K562 (cell line): ENCODE measurements around the gene ZFP69. TPM values are rescaled to one million over a fixed set of nuclear protein-coding genes. Genes with fewer than 3 reads are reported as not detected.

Experiments used
- CCAR2 ChIP-seq: fragments of 200-400 bp; formaldehyde crosslinking; IDR thresholded peaks from 2 replicates; pipeline ENCODE4 v1.6.1; 2017; ENCODE audit warnings: mild to moderate bottlenecking, low read depth, low read length
- ETV1 ChIP-seq: fragments of 450-650 bp; conservative IDR thresholded peaks from 2 replicates; pipeline ENCODE4 v1.6.1; 2016; ENCODE audit warnings: missing genetic modification characterization, control low read depth, low read depth, missing compliant biosample characterization
- ETV5 ChIP-seq: sonication (generic); formaldehyde crosslinking; IDR thresholded peaks from 2 replicates; pipeline ENCODE4 v1.4.0; 2020; ENCODE audit warnings: low read depth, mild to moderate bottlenecking, missing genetic modification reagents
- HDAC2 ChIP-seq: fragments of 450-650 bp; IDR thresholded peaks from 2 replicates; pipeline ENCODE4 v1.6.1; 2016; ENCODE audit warnings: mild to moderate bottlenecking
- MYC ChIP-seq, 2 experiments: fragments of 250-450 bp in 1 of 2; sonication (Bioruptor Pico) in 1 of 2; IDR thresholded peaks; 2 replicates each; pipeline versions ENCODE4 v1.5.1 to v1.6.1; 2012 to 2021; ENCODE audit warnings: low read depth in 2 of 2, borderline replicate concordance in 1 of 2, improper control_type of control experiment in 1 of 2, low read length in 1 of 2, mild to moderate bottlenecking in 1 of 2, moderate library complexity in 1 of 2
- POU5F1 ChIP-seq: fragments of 150-350 bp; IDR thresholded peaks from 2 replicates; pipeline ENCODE4 v1.6.1; 2014; ENCODE audit warnings: borderline replicate concordance, low read length, low read depth, mild to moderate bottlenecking; ENCODE audit not compliant: partially characterized antibody
- ZKSCAN3 ChIP-seq: fragments of 250-450 bp; sonication (Bioruptor Pico); IDR thresholded peaks from 2 replicates; pipeline ENCODE4 v1.4.0; 2020
- ZNF217 ChIP-seq: sonication (generic); formaldehyde crosslinking; IDR thresholded peaks from 2 replicates; pipeline ENCODE4 v1.8.0; 2022; ENCODE audit warnings: mild to moderate bottlenecking, missing genetic modification reagents
- polyA plus RNA-seq, 8 experiments: library from polyadenylated mRNA; depleted of rRNA in 4 of 8; stranded (reverse) in 5 of 8; unstranded in 3 of 8; fragments of >200 nt; fragmentation: Nextera tagmentation in 2 of 8; fragmentation: Illumina TruSeq in 1 of 8; extraction: Ambion mirVana in 2 of 8; extraction: Trizol in 1 of 8; gene quantifications; 2 replicates each; pipeline versions ENCODE4 v1.2.1 to v1.2.3, GENCODE V29; 2011 to 2014; ENCODE audit warnings: inconsistent platforms in 1 of 8, missing spikeins in 1 of 8
- total RNA-seq, 7 experiments: library from RNA; depleted of rRNA in 6 of 7; stranded (reverse); fragments of >200 nt in 6 of 7; fragmentation: Illumina TruSeq in 2 of 7; extraction: Trizol in 2 of 7; gene quantifications; 2 replicates each; pipeline versions ENCODE4 v1.2.1 to v1.2.3, GENCODE V29; 2011 to 2021; ENCODE audit warnings: low replicate concordance in 1 of 7
- TF ChIP-seq, protein P1 (sequence below): fragments of 250-450 bp; sonication (Bioruptor Pico); IDR thresholded peaks from 2 replicates; pipeline ENCODE4 v1.5.1; 2021; ENCODE audit warnings: mild to moderate bottlenecking
- TF ChIP-seq, protein P2 (sequence below): sonication (generic); formaldehyde crosslinking; IDR thresholded peaks from 2 replicates; pipeline ENCODE4 v1.5.0; 2020; ENCODE audit warnings: missing genetic modification reagents
- TF ChIP-seq, protein P3 (sequence below), 3 experiments: fragments of 200-800 bp in 1 of 3; sonication (Bioruptor generic) in 1 of 3; sonication (generic) in 1 of 3; formaldehyde crosslinking in 1 of 3; IDR thresholded peaks; 2 replicates each; pipeline versions ENCODE4 v1.6.1 to v1.8.0; 2016 to 2022; ENCODE audit warnings: mild to moderate bottlenecking in 2 of 3, missing compliant biosample characterization in 2 of 3, missing genetic modification characterization in 2 of 3, missing genetic modification reagents in 1 of 3
- TF ChIP-seq, protein P4 (sequence below): sonication (generic); formaldehyde crosslinking; IDR thresholded peaks from 2 replicates; pipeline ENCODE4 v1.8.0; 2022; ENCODE audit warnings: missing genetic modification reagents, mild to moderate bottlenecking, moderate library complexity, borderline replicate concordance
- TF ChIP-seq, protein P5 (sequence below): fragments of 450-650 bp; IDR thresholded peaks from 2 replicates; pipeline ENCODE4 v1.6.1; 2014; ENCODE audit warnings: low read depth, mild to moderate bottlenecking, moderate library complexity, borderline replicate concordance
- TF ChIP-seq, protein P6 (sequence below): sonication (generic); formaldehyde crosslinking; IDR thresholded peaks from 2 replicates; pipeline ENCODE4 v1.8.1; 2022; ENCODE audit warnings: missing genetic modification reagents

ZFP69 gene
- total and polyA plus RNA-seq, 9 of the 15 experiments (the other 6 are each of a cell fraction or from before 2014, with no cell fraction given) = 2.0 to 8.4 (median 5.7) TPM

DNA sequence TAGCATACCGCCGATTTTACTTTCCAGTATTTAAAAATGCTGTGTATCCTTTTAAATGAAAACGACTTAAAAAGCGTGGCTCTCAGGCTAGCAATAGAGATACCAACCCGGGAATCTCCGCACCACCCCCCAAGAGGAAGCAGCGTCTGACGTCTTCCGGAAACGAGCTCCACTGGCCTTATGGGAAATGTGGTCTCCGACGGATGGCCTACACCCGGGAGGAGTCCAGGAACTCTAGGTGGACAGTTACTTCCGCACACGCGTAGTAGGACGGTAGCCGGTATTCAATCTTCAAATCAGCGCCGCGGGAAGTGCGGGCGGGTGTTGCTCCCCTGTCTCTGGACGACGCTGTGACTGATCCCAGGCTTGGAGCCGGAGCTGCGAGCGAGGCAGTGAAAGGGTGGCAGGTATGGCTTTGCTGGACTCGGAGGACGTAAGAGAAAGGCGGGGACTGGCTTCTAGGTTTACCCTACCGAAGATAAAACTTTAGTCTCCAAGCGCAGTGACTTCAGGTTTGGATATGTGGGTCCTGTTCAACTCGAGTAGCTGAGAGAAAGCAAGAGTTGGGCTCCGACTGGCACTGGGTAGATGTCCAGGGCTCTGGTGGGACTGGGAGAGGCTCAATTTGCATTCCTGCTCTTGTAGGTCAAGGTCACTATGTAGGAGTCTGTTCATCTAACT lies 54.4 kb downstream of the ZFP69 start, which contains the start of gene ZNF684 (continued):
- TF ChIP-seq, protein P1, sequence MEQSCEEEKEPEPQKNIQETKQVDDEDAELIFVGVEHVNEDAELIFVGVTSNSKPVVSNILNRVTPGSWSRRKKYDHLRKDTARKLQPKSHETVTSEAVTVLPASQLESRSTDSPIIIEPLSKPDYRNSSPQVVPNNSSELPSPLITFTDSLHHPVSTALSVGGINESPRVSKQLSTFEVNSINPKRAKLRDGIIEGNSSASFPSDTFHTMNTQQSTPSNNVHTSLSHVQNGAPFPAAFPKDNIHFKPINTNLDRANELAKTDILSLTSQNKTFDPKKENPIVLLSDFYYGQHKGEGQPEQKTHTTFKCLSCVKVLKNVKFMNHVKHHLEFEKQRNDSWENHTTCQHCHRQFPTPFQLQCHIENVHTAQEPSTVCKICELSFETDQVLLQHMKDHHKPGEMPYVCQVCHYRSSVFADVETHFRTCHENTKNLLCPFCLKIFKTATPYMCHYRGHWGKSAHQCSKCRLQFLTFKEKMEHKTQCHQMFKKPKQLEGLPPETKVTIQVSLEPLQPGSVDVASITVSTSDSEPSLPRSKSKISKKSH (CRISPR knock-in tag) = no peak
- TF ChIP-seq ZKSCAN3 (CRISPR knock-in tag) (no peak), POU5F1 (no peak), ZNF217 (CRISPR knock-in tag) (no peak), ETV1 (tag) (peak; percentile 92), HDAC2 (0 out of 2 replicates have a peak, but pooled peaks have one; percentile 34), CCAR2 (no peak), MYC (IDR thresholded peaks at IDR 0.05; ENCODE audit: low read depth, low read length) (peak; percentile 52; the same call in 1 of the 2 replicates), MYC (CRISPR knock-in tag; IDR thresholded peaks at IDR 0.05; ENCODE audit: borderline replicate concordance, low read depth) (no peak), ETV5 (CRISPR knock-in tag) (peak; percentile 82)
- TF ChIP-seq, protein P2, sequence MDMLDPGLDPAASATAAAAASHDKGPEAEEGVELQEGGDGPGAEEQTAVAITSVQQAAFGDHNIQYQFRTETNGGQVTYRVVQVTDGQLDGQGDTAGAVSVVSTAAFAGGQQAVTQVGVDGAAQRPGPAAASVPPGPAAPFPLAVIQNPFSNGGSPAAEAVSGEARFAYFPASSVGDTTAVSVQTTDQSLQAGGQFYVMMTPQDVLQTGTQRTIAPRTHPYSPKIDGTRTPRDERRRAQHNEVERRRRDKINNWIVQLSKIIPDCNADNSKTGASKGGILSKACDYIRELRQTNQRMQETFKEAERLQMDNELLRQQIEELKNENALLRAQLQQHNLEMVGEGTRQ (CRISPR knock-in tag) = no peak
- TF ChIP-seq, protein P3, sequence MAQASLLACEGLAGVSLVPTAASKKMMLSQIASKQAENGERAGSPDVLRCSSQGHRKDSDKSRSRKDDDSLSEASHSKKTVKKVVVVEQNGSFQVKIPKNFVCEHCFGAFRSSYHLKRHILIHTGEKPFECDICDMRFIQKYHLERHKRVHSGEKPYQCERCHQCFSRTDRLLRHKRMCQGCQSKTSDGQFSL (CRISPR knock-in tag; IDR thresholded peaks at IDR 0.05) = 0 out of 2 replicates have a peak, but pooled peaks have one; percentile 53
- TF ChIP-seq, protein P3 (tag; IDR thresholded peaks at IDR 0.05) = peak in 1 of 2 experiments; percentile 86; a peak in 2 of 4 replicates
- TF ChIP-seq, protein P4, sequence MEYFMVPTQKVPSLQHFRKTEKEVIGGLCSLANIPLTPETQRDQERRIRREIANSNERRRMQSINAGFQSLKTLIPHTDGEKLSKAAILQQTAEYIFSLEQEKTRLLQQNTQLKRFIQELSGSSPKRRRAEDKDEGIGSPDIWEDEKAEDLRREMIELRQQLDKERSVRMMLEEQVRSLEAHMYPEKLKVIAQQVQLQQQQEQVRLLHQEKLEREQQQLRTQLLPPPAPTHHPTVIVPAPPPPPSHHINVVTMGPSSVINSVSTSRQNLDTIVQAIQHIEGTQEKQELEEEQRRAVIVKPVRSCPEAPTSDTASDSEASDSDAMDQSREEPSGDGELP (CRISPR knock-in tag) = peak; percentile 84
- TF ChIP-seq, protein P5, sequence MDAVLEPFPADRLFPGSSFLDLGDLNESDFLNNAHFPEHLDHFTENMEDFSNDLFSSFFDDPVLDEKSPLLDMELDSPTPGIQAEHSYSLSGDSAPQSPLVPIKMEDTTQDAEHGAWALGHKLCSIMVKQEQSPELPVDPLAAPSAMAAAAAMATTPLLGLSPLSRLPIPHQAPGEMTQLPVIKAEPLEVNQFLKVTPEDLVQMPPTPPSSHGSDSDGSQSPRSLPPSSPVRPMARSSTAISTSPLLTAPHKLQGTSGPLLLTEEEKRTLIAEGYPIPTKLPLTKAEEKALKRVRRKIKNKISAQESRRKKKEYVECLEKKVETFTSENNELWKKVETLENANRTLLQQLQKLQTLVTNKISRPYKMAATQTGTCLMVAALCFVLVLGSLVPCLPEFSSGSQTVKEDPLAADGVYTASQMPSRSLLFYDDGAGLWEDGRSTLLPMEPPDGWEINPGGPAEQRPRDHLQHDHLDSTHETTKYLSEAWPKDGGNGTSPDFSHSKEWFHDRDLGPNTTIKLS = peak; percentile 94
- TF ChIP-seq, protein P6, sequence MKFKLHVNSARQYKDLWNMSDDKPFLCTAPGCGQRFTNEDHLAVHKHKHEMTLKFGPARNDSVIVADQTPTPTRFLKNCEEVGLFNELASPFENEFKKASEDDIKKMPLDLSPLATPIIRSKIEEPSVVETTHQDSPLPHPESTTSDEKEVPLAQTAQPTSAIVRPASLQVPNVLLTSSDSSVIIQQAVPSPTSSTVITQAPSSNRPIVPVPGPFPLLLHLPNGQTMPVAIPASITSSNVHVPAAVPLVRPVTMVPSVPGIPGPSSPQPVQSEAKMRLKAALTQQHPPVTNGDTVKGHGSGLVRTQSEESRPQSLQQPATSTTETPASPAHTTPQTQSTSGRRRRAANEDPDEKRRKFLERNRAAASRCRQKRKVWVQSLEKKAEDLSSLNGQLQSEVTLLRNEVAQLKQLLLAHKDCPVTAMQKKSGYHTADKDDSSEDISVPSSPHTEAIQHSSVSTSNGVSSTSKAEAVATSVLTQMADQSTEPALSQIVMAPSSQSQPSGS (CRISPR knock-in tag) = no peak
